ENCODE measurements around the gene GGA1. TPM values are rescaled to one million over a fixed set of nuclear protein-coding genes. Genes with fewer than 3 reads are reported as not detected.

The GGA1 gene
- total RNA-seq, 1 donor from 2014 or later, result 43.1 TPM

DNA sequence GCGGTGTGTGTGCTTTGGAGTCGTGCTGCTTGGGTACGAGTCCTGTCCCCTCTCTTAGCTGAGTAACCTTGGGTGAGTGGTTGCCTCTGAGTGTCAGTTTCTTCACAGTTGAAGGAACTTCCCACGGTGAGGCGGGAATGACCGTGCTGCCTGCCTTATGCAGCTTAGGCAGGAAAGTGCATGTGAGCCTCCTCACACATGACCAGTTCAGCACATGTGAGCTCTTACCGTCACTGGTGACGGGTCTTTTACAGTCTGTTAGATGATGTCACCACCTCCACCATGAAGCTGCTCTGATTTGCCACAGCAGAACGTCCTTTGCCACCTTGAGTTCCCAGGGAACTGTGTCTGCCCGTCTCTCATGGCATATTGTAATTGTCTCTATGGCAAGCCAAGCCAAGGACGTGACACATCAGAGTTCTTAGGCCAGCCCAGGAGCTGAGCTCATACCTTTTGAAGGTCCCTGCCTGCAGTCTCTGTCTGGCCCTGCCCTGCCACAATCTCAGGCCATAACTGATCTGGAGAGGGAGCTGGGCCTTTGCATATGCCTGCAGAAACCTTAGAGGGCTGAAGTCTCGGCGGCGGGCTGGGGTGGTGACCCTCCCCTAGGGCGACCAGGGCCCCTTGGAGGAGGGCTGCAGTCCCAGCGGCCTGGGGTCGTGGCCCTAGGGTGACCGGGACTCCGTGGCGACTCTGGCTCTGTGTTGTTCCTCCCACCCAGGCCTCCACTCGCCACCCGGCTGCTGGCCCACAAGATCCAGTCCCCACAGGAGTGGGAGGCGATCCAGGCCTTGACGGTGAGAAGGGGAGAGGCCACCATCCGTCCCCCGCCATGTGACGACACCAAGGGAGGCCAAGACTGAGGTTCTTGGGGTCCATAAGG lies 7.8 kb downstream of the GGA1 start:
- Histone ChIP-seq H3K9ac (ENCODE audit: low read length) (no peak overlapping the region), H3K79me2 (ENCODE audit: insufficient read depth, low read length) (peaks cover 12% of the 10 kb centered on the region), H3K4me3 (ENCODE audit: insufficient read depth, low read depth, low read length) (no peak overlapping the region), H3K36me3 (ENCODE audit: insufficient read depth, low read length) (peaks cover 7% of the 10 kb centered on the region), H3K4me2 (ENCODE audit: low read length) (no peak overlapping the region), H3K27ac (ENCODE audit: low read depth, low read length) (no peak overlapping the region), H3K27me3 (ENCODE audit: insufficient read depth, low read length) (no peaks in the 10 kb centered on the region), H2AFZ (ENCODE audit: low read depth, low read length) (no peak overlapping the region), H3K9me3 (ENCODE audit: insufficient read depth, low read depth, low read length) (no peaks in the 10 kb centered on the region), H3K4me1 (ENCODE audit: insufficient read depth, low read length) (peaks cover 3% of the 10 kb centered on the region), H4K20me1 (ENCODE audit: insufficient read depth, low read length) (peaks cover 1% of the 10 kb centered on the region)
- Mint-ChIP-seq H3K4me1 (ENCODE audit: low read depth, unreplicated experiment) (peaks cover 2% of the 10 kb centered on the region), H3K36me3 (ENCODE audit: low read depth, unreplicated experiment) (peaks cover 9% of the 10 kb centered on the region), H3K9me3 (ENCODE audit: unreplicated experiment) (no peaks in the 10 kb centered on the region), H3K4me3 (ENCODE audit: unreplicated experiment) (no peak overlapping the region), H3K27me3 (ENCODE audit: low read depth, unreplicated experiment) (no peaks in the 10 kb centered on the region), H3K27ac (ENCODE audit: unreplicated experiment) (no peak overlapping the region)
- FAIRE-seq, result no peak
- DNase-seq (ENCODE audit: low read depth), result no peak
- TF ChIP-seq, protein P1, sequence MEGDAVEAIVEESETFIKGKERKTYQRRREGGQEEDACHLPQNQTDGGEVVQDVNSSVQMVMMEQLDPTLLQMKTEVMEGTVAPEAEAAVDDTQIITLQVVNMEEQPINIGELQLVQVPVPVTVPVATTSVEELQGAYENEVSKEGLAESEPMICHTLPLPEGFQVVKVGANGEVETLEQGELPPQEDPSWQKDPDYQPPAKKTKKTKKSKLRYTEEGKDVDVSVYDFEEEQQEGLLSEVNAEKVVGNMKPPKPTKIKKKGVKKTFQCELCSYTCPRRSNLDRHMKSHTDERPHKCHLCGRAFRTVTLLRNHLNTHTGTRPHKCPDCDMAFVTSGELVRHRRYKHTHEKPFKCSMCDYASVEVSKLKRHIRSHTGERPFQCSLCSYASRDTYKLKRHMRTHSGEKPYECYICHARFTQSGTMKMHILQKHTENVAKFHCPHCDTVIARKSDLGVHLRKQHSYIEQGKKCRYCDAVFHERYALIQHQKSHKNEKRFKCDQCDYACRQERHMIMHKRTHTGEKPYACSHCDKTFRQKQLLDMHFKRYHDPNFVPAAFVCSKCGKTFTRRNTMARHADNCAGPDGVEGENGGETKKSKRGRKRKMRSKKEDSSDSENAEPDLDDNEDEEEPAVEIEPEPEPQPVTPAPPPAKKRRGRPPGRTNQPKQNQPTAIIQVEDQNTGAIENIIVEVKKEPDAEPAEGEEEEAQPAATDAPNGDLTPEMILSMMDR (IDR thresholded peaks at IDR 0.05; ENCODE audit: insufficient read depth, low read depth, low read length), result no peak
- no peak for TF ChIP-seq EZH2 (IDR thresholded peaks at IDR 0.05; ENCODE audit: insufficient read depth, low read length)

DNA sequence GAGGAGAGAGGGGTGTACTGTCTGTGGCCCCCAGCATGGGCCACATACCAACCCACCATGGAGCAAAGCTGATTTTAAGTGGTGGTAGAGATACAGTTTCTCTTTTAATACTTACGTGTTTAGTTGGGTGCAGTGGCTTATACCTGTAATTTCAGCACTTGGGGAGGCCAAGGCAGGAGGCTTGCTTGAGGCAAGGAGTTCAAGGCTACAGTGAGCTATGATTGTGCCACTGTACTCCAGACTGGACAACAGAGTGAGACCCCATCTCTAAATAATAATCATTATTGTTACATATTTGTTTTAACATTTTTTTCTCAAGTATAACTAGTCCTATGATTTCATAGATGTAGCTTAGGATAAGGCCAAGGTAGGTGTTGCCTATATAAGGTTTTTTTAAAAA lies 8.8 kb downstream of the GGA1 start:
- Histone ChIP-seq H3K9me3 (ENCODE audit: insufficient read depth, low read depth, low read length) (no peaks in the 10 kb centered on the region), H3K4me2 (ENCODE audit: low read length) (no peak overlapping the region), H2AFZ (ENCODE audit: low read depth, low read length) (no peak overlapping the region), H3K36me3 (ENCODE audit: insufficient read depth, low read length) (peaks cover 9% of the 10 kb centered on the region), H3K79me2 (ENCODE audit: insufficient read depth, low read length) (peaks cover 6% of the 10 kb centered on the region), H3K27me3 (ENCODE audit: insufficient read depth, low read length) (no peaks in the 10 kb centered on the region), H3K27ac (ENCODE audit: low read depth, low read length) (no peak overlapping the region), H3K4me3 (ENCODE audit: insufficient read depth, low read depth, low read length) (no peak overlapping the region), H4K20me1 (ENCODE audit: insufficient read depth, low read length) (no peaks in the 10 kb centered on the region), H3K9ac (ENCODE audit: low read length) (no peak overlapping the region), H3K4me1 (ENCODE audit: insufficient read depth, low read length) (peaks cover 3% of the 10 kb centered on the region)
- Mint-ChIP-seq H3K36me3 (ENCODE audit: low read depth, unreplicated experiment) (peaks cover 9% of the 10 kb centered on the region), H3K4me3 (ENCODE audit: unreplicated experiment) (peak overlapping the region; percentile 11), H3K27me3 (ENCODE audit: low read depth, unreplicated experiment) (no peaks in the 10 kb centered on the region), H3K4me1 (ENCODE audit: low read depth, unreplicated experiment) (peaks cover 2% of the 10 kb centered on the region), H3K9me3 (ENCODE audit: unreplicated experiment) (no peaks in the 10 kb centered on the region), H3K27ac (ENCODE audit: unreplicated experiment) (no peak overlapping the region)
- TF ChIP-seq, protein P1 (IDR thresholded peaks at IDR 0.05; ENCODE audit: insufficient read depth, low read depth, low read length), result no peak
- TF ChIP-seq EZH2 (IDR thresholded peaks at IDR 0.05; ENCODE audit: insufficient read depth, low read length), result no peak
- FAIRE-seq (no peak), DNase-seq (ENCODE audit: low read depth) (no peak)

Data from astrocyte (in vitro differentiated cells and primary cell).